Activated CD4-positive, alpha-beta T cell treated with anti-CD3 and anti-CD28 coated beads for 1 hour (primary cell): Measurements from ENCODE around the gene FRMD6.
"Not testable (repeated sequence)": the region's sequence is repeated elsewhere in the genome, so short reads cannot be mapped to it uniquely, and the experiment has no call there.

Source experiments
- DNase-seq: peaks from one replicate; pipeline ENCODE4 v3.0.0-alpha.2; 2020

The FRMD6 gene

GRCh38 chr14:51727526-51727925 is 75.8 kb downstream of the FRMD6 start:
- no peak for DNase-seq

GRCh38 chr14:51730098-51730497 is 78.4 kb downstream of the FRMD6 start:
- no peak for DNase-seq

GRCh38 chr14:51730684-51731083 is 79.0 kb downstream of the FRMD6 start:
- DNase-seq, result no peak

- no peak for DNase-seq
These were observed 80.9 kb downstream of the FRMD6 start for GRCh38 chr14:51732494-51733112.

- DNase-seq, result no peak
These were observed 81.4 kb downstream of the FRMD6 start for GRCh38 chr14:51733147-51733546.

GRCh38 chr14:51735851-51736250 is 84.1 kb downstream of the FRMD6 start:
- no peak for DNase-seq

GRCh38 chr14:51738754-51739153 is 87.0 kb downstream of the FRMD6 start:
- no peak for DNase-seq

GRCh38 chr14:51743588-51744000 is 91.9 kb downstream of the FRMD6 start:
- DNase-seq, result no peak

- no peak for DNase-seq
These were observed 92.8 kb downstream of the FRMD6 start for GRCh38 chr14:51744372-51745130.

GRCh38 chr14:51746823-51747222 is 95.1 kb downstream of the FRMD6 start:
- not testable (repeated sequence) for DNase-seq

GRCh38 chr14:51750542-51750941 is 98.8 kb downstream of the FRMD6 start:
- DNase-seq, result no peak

- DNase-seq, result not testable (repeated sequence)
These were observed 100.1 kb downstream of the FRMD6 start for GRCh38 chr14:51751611-51752345.

- DNase-seq, result not testable (repeated sequence)
These were observed 106.0 kb downstream of the FRMD6 start for GRCh38 chr14:51757756-51758155.

GRCh38 chr14:51759950-51760349 is 108.2 kb downstream of the FRMD6 start:
- DNase-seq, result no peak

GRCh38 chr14:51765726-51766125 is 114.0 kb downstream of the FRMD6 start:
- DNase-seq, result not testable (repeated sequence)

GRCh38 chr14:51766586-51766985 is 114.9 kb downstream of the FRMD6 start:
- DNase-seq, result not testable (repeated sequence)

GRCh38 chr14:51769261-51769660 is 117.6 kb downstream of the FRMD6 start:
- not testable (repeated sequence) for DNase-seq

GRCh38 chr14:51774209-51774608 is 122.5 kb downstream of the FRMD6 start:
- DNase-seq, result no peak

GRCh38 chr14:51776102-51776894 is 124.6 kb downstream of the FRMD6 start:
- no peak for DNase-seq

- DNase-seq, result peak; percentile 56
These were observed 128.4 kb downstream of the FRMD6 start for GRCh38 chr14:51780006-51780692.
